ENCODE data around the gene CIAO2A. TPM values are rescaled to one million over a fixed set of nuclear protein-coding genes. Genes with fewer than 3 reads are reported as not detected.

Gene CIAO2A
- total RNA-seq, 4 donors from 2014 or later = 40.3 to 162 (median 55.5) TPM

DNA sequence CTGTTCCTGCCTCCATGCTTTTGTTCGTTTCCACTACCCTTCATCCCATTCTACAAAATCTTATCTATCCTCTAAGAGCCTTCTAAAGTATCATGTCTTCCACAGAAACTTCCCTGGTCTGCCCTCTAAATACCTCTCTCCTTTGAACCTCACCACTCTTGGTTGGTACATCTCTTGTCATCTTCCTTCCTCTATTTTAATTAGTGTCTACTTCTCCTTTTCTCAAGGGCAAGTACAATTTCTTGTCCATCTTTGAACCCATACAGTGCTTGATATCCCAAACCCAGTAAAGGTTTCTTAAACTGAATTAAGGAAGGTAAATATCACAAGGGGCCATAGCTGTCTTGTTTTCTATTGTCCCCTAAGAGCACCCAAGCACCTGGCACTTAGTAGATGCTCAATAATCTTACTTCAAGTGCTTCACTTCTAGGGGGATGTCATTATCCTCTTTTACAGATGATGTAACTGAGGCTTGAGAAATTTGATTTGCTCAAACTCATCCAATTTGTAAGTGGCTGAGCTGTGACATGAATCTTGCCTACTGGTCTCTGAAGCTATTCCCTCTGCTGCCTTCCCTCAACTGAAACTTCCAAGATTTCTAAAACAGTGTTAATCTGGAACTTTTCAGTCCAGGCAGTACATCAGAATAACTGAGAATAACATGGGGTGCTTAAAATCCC is 44.7 kb downstream of the CIAO2A start:
- TF ChIP-seq, protein P1, sequence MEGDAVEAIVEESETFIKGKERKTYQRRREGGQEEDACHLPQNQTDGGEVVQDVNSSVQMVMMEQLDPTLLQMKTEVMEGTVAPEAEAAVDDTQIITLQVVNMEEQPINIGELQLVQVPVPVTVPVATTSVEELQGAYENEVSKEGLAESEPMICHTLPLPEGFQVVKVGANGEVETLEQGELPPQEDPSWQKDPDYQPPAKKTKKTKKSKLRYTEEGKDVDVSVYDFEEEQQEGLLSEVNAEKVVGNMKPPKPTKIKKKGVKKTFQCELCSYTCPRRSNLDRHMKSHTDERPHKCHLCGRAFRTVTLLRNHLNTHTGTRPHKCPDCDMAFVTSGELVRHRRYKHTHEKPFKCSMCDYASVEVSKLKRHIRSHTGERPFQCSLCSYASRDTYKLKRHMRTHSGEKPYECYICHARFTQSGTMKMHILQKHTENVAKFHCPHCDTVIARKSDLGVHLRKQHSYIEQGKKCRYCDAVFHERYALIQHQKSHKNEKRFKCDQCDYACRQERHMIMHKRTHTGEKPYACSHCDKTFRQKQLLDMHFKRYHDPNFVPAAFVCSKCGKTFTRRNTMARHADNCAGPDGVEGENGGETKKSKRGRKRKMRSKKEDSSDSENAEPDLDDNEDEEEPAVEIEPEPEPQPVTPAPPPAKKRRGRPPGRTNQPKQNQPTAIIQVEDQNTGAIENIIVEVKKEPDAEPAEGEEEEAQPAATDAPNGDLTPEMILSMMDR (IDR thresholded peaks at IDR 0.05; ENCODE audit: low read depth) = no peak

- TF ChIP-seq, protein P1 (IDR thresholded peaks at IDR 0.05; ENCODE audit: low read depth) = no peak
Observed at GRCh38 chr15:64046421-64047153, 47.1 kb downstream of the CIAO2A start, which contains the start of gene DAPK2. Gene DAPK2 (minus strand): TSS chr15:64046485. CDS start chr15:64040261, 6,224 bp downstream.

GRCh38 chr15:64045774-64046420 is 47.7 kb downstream of the CIAO2A start:
- TF ChIP-seq, protein P1 (IDR thresholded peaks at IDR 0.05; ENCODE audit: low read depth) = no peak

- TF ChIP-seq, protein P1 (IDR thresholded peaks at IDR 0.05; ENCODE audit: low read depth) = no peak
Observed at GRCh38 chr15:64045101-64045435, 48.6 kb downstream of the CIAO2A start.

GRCh38 chr15:64044300-64045100 is 49.1 kb downstream of the CIAO2A start:
- TF ChIP-seq, protein P1 (IDR thresholded peaks at IDR 0.05; ENCODE audit: low read depth) = no peak

DNA sequence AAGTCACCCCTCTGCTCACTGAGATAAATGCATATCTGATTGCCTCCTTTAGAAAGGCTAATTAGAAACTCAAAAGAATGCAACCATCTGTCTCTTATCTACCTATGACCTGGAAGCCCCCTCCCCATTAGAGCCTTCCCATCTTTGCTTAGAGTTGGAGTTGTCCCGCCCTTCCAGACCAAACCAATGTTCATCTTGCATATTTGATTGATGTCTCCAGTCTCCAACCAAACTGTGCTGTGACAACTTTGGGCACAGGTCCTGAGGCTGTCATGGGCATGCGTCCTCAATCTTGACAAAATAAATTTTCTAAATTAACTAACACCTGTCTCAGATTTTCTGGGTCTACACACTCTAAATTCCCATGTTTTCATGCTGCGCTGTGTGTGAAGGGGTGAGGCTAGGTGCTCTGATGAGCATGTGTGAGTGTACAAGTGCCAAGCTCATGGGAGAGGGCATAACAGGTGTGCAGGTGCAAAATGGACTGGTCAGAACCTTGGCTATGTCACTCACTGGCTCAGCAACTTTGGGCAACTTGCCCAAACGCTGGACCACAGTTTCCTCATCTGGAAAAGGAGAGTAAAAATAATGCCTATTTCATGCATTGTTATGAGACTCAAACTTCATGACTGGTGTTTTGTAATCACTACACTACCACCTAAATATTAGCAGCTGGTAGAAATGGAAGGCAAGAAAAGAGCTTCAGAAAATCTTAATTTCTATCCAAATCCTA is 54.6 kb downstream of the CIAO2A start:
- TF ChIP-seq, protein P1 (IDR thresholded peaks at IDR 0.05; ENCODE audit: low read depth) = no peak

Data from subcutaneous adipose tissue (tissue), 4 donors.